Hypothalamus (tissue), 51 donors: Measurements from ENCODE around the gene FUT8.

ENCODE experiments used
- DNase-seq, 51 donors: peaks; one replicate each; lab custom pipeline; 2025; lab: John Stamatoyannopoulos, UW

Gene FUT8

GRCh38 chr14:65412032-65412846 is at the start of gene FUT8:
FUT8 (plus strand) TSS chr14:65412730; CDS start chr14:65561564, 148,834 bp downstream.
- peak; percentile 75 to 98 (median 92) for DNase-seq

- no peak for DNase-seq
Observed at GRCh38 chr14:65366802-65367565, 45.5 kb upstream of the FUT8 start.

GRCh38 chr14:65369560-65369959 is 43.0 kb upstream of the FUT8 start:
- no peak for DNase-seq

GRCh38 chr14:65370801-65371248 is 41.7 kb upstream of the FUT8 start:
- DNase-seq = no peak

- no peak for DNase-seq
Observed at GRCh38 chr14:65371784-65372183, 40.7 kb upstream of the FUT8 start.

- peak in 7 of 51 donors; percentile 10 to 51 (median 37) for DNase-seq
Observed at GRCh38 chr14:65373016-65373670, 39.4 kb upstream of the FUT8 start.

GRCh38 chr14:65373671-65374039 is 38.9 kb upstream of the FUT8 start:
- peak in 38 of 51 donors; percentile 1 to 75 (median 36) for DNase-seq

- no peak for DNase-seq
Observed at GRCh38 chr14:65377576-65377975, 35.0 kb upstream of the FUT8 start.

- DNase-seq = peak in 4 of 51 donors; percentile 8 to 58 (median 32)
Observed at GRCh38 chr14:65382586-65382985, 29.9 kb upstream of the FUT8 start.

GRCh38 chr14:65387171-65387570 is 25.4 kb upstream of the FUT8 start:
- DNase-seq = no peak

GRCh38 chr14:65387628-65388027 is 24.9 kb upstream of the FUT8 start:
- DNase-seq = no peak

- DNase-seq = no peak
Observed at GRCh38 chr14:65392296-65392695, 20.2 kb upstream of the FUT8 start.

- no peak for DNase-seq
Observed at GRCh38 chr14:65396082-65396910, 16.2 kb upstream of the FUT8 start.

- no peak for DNase-seq
Observed at GRCh38 chr14:65403231-65403630, 9.3 kb upstream of the FUT8 start.

GRCh38 chr14:65408113-65408512 is 4.4 kb upstream of the FUT8 start:
- DNase-seq = no peak

- no peak for DNase-seq
Observed at GRCh38 chr14:65410640-65411039, 1.9 kb upstream of the FUT8 start.

- DNase-seq = peak; percentile 68 to 97 (median 90)
Observed at GRCh38 chr14:65411656-65412031, 886 bp upstream of the FUT8 start.

GRCh38 chr14:65412856-65413738 is 567 bp downstream of the FUT8 start:
- DNase-seq = peak in 35 of 51 donors; percentile 6 to 92 (median 37)

GRCh38 chr14:65413739-65414045 is 1.2 kb downstream of the FUT8 start:
- DNase-seq = peak in 1 of 51 donors; percentile 3
